ENCODE data around the gene HSF5. TPM values are rescaled to one million over a fixed set of nuclear protein-coding genes. Genes with fewer than 3 reads are reported as not detected.

The HSF5 gene
- total and polyA plus RNA-seq, 2 of the 13 experiments (the other 11 are each of a cell fraction or from before 2014, with no cell fraction given): not detected

- TF ChIP-seq KIAA2018 (CRISPR knock-in tag; IDR thresholded peaks at IDR 0.05; ENCODE audit: borderline replicate concordance) (no peak), ZNF30 (CRISPR knock-in tag; IDR thresholded peaks at IDR 0.05) (no peak), ZBTB4 (CRISPR knock-in tag; IDR thresholded peaks at IDR 0.05; ENCODE audit: borderline replicate concordance) (no peak), HOXA3 (CRISPR knock-in tag; IDR thresholded peaks at IDR 0.05) (no peak), ZBTB42 (CRISPR knock-in tag; IDR thresholded peaks at IDR 0.05) (no peak), AHDC1 (CRISPR knock-in tag; IDR thresholded peaks at IDR 0.05; ENCODE audit: borderline replicate concordance) (0 out of 2 replicates have a peak, but pooled peaks have one; percentile 18), NR0B2 (CRISPR knock-in tag; IDR thresholded peaks at IDR 0.05) (no peak), PRMT3 (CRISPR knock-in tag; IDR thresholded peaks at IDR 0.05; ENCODE audit: borderline replicate concordance, low read depth) (no peak), RFX3 (CRISPR knock-in tag; IDR thresholded peaks at IDR 0.05) (no peak), MED1 (CRISPR knock-in tag; IDR thresholded peaks at IDR 0.05) (0 out of 2 replicates have a peak, but pooled peaks have one; percentile 17), KLF16 (CRISPR knock-in tag; IDR thresholded peaks at IDR 0.05) (no peak), PHF20 (CRISPR knock-in tag; IDR thresholded peaks at IDR 0.05) (no peak)
These were observed 35.5 kb downstream of the HSF5 start (continued) for GRCh38 chr17:58452738-58453137.

All from HepG2 (cell line).